Thyroid gland (tissue), 4 donors: ENCODE results near the gene RBM19.

Experiments used
- POLR2A ChIP-seq, 2 donors: fragments of 450-650 bp; IDR thresholded peaks; one replicate each; pipeline ENCODE4 v1.6.1; 2017; ENCODE audit warnings: antibody characterized with exemption in 2 of 2, mild to moderate bottlenecking in 2 of 2, moderate library complexity in 1 of 2
- TF ChIP-seq, protein P1 (sequence below), 6 experiments: fragments of 200-600 bp in 3 of 6; fragments of 450-650 bp in 3 of 6; sonication (generic) in 3 of 6; IDR thresholded peaks; one replicate each; pipeline ENCODE4 v1.5.1; 2016 to 2019; ENCODE audit warnings: antibody characterized with exemption in 6 of 6, mild to moderate bottlenecking in 2 of 6, inconsistent platforms in 1 of 6, moderate library complexity in 1 of 6

DNA sequence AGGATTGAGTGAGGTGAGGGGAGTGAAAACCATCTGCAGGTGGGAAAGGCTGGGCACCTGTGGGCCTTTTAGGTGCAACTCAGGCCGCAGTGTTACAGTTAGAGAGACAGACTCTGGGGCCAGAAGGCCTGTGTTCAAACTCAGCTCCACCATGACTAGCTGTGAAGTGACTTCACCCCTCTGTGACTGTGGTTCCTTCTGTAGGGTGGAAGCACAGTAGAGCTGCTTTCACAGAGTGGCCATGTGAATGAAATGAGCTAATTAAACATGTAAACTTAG, 25.0 kb downstream of the RBM19 start:
- TF ChIP-seq POLR2A (IDR thresholded peaks at IDR 0.05) = no peak
- TF ChIP-seq, protein P1, sequence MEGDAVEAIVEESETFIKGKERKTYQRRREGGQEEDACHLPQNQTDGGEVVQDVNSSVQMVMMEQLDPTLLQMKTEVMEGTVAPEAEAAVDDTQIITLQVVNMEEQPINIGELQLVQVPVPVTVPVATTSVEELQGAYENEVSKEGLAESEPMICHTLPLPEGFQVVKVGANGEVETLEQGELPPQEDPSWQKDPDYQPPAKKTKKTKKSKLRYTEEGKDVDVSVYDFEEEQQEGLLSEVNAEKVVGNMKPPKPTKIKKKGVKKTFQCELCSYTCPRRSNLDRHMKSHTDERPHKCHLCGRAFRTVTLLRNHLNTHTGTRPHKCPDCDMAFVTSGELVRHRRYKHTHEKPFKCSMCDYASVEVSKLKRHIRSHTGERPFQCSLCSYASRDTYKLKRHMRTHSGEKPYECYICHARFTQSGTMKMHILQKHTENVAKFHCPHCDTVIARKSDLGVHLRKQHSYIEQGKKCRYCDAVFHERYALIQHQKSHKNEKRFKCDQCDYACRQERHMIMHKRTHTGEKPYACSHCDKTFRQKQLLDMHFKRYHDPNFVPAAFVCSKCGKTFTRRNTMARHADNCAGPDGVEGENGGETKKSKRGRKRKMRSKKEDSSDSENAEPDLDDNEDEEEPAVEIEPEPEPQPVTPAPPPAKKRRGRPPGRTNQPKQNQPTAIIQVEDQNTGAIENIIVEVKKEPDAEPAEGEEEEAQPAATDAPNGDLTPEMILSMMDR (IDR thresholded peaks at IDR 0.05) = no peak
